H9 (cell line): ENCODE data around the gene C11orf65. TPM values are rescaled to one million over a fixed set of nuclear protein-coding genes. Genes with fewer than 3 reads are reported as not detected.

Source experiments
- DNase-seq: peaks from one replicate; pipeline ENCODE4 v3.0.0-alpha.2; 2017
- H2AFZ ChIP-seq: one replicate; pipeline ENCODE4 v1.6.1; 2013; ENCODE audit warnings: mild to moderate bottlenecking, low read length, control low read depth, moderate library complexity
- H2AK5ac ChIP-seq: 2 replicates; pipeline ENCODE4 v1.6.1; 2013; ENCODE audit warnings: low read length, control low read depth, mixed read lengths; ENCODE audit not compliant: insufficient read length
- H2BK120ac ChIP-seq: one replicate; pipeline ENCODE4 v1.6.1; 2013; ENCODE audit warnings: low read depth, mild to moderate bottlenecking, low read length, control low read depth, inconsistent platforms; ENCODE audit not compliant: poor library complexity, severe bottlenecking
- H2BK12ac ChIP-seq: 2 replicates; pipeline ENCODE4 v1.6.1; 2013; ENCODE audit warnings: low read length, control low read depth, mixed read lengths, low read depth; ENCODE audit not compliant: insufficient read length
- H2BK15ac ChIP-seq: 2 replicates; pipeline ENCODE4 v1.6.1; 2013; ENCODE audit warnings: low read depth, low read length, control low read depth
- H2BK20ac ChIP-seq: one replicate; pipeline ENCODE4 v1.6.1; 2013; ENCODE audit warnings: low read depth, mild to moderate bottlenecking, low read length, control low read depth, inconsistent platforms; ENCODE audit not compliant: poor library complexity, severe bottlenecking
- H2BK5ac ChIP-seq: 2 replicates; pipeline ENCODE4 v1.6.1; 2013; ENCODE audit warnings: low read length, control low read depth, mixed read lengths; ENCODE audit not compliant: insufficient read length
- H3K14ac ChIP-seq: 2 replicates; pipeline ENCODE4 v1.6.1; 2013; ENCODE audit warnings: low read length, control low read depth; ENCODE audit not compliant: insufficient read depth
- H3K18ac ChIP-seq: 2 replicates; pipeline ENCODE4 v1.6.1; 2013; ENCODE audit warnings: low read depth, mild to moderate bottlenecking, mixed read lengths, low read length, control low read depth; ENCODE audit not compliant: insufficient read length
- H3K23ac ChIP-seq: 2 replicates; pipeline ENCODE4 v1.6.1; 2013; ENCODE audit warnings: low read length, control low read depth, mixed read lengths, low read depth; ENCODE audit not compliant: insufficient read length
- H3K23me2 ChIP-seq: 2 replicates; pipeline ENCODE4 v1.6.1; 2013; ENCODE audit warnings: low read depth, mild to moderate bottlenecking, mixed read lengths, low read length, control low read depth; ENCODE audit not compliant: insufficient read length, poor library complexity, severe bottlenecking
- H3K27ac ChIP-seq: 2 replicates; pipeline ENCODE4 v1.5.1; 2013; ENCODE audit warnings: low read length, control low read depth, mixed read lengths, low read depth; ENCODE audit not compliant: insufficient read length
- H3K27me3 ChIP-seq: 2 replicates; pipeline ENCODE4 v1.6.1; 2013; ENCODE audit warnings: low read length, control low read depth, inconsistent platforms; ENCODE audit not compliant: insufficient read depth
- H3K4ac ChIP-seq: 2 replicates; pipeline ENCODE4 v1.6.1; 2013; ENCODE audit warnings: low read depth, mild to moderate bottlenecking, control low read depth, inconsistent platforms, low read length, moderate library complexity
- H3K4me1 ChIP-seq: 2 replicates; pipeline ENCODE4 v1.6.1; 2013; ENCODE audit warnings: low read length, control low read depth, inconsistent platforms; ENCODE audit not compliant: insufficient read depth
- H3K4me2 ChIP-seq: 2 replicates; pipeline ENCODE4 v1.6.1; 2013; ENCODE audit warnings: low read length, control low read depth, mixed read lengths; ENCODE audit not compliant: insufficient read length, insufficient read depth
- H3K56ac ChIP-seq: 2 replicates; pipeline ENCODE4 v1.6.1; 2013; ENCODE audit warnings: low read depth, mild to moderate bottlenecking, mixed read lengths, low read length, control low read depth; ENCODE audit not compliant: insufficient read length
- H3K79me1 ChIP-seq: 2 replicates; pipeline ENCODE4 v1.6.1; 2013; ENCODE audit warnings: low read depth, mild to moderate bottlenecking, moderate library complexity, low read length, control low read depth, inconsistent platforms; ENCODE audit not compliant: insufficient read depth, poor library complexity, severe bottlenecking
- H3K79me2 ChIP-seq: 2 replicates; pipeline ENCODE4 v1.6.1; 2013; ENCODE audit warnings: low read length, control low read depth, inconsistent platforms; ENCODE audit not compliant: insufficient read depth
- H3K9ac ChIP-seq: 2 replicates; pipeline ENCODE4 v1.6.1; 2013; ENCODE audit warnings: low read length, control low read depth, mixed read lengths; ENCODE audit not compliant: insufficient read length; ENCODE audit errors: extremely low read depth
- H3K9me3 ChIP-seq: one replicate; pipeline ENCODE4 v1.6.1; 2013; ENCODE audit warnings: low read depth, low read length, inconsistent platforms; ENCODE audit not compliant: control insufficient read depth
- H3T11ph ChIP-seq: one replicate; pipeline ENCODE4 v1.6.1; 2013; ENCODE audit warnings: mild to moderate bottlenecking, low read length, control low read depth, inconsistent platforms
- H4K20me1 ChIP-seq: one replicate; pipeline ENCODE4 v1.6.1; 2013; ENCODE audit not compliant: control insufficient read depth, insufficient read length, insufficient read depth
- H4K5ac ChIP-seq: 2 replicates; pipeline ENCODE4 v1.6.1; 2013; ENCODE audit warnings: low read depth, mild to moderate bottlenecking, mixed read lengths, low read length, control low read depth; ENCODE audit not compliant: insufficient read length
- H4K8ac ChIP-seq: replicated peaks from 2 replicates; pipeline ENCODE4 v1.6.1; 2013; ENCODE audit warnings: low read length, control low read depth, mixed read lengths, low read depth; ENCODE audit not compliant: insufficient read length
- H4K91ac ChIP-seq: 2 replicates; pipeline ENCODE4 v1.6.1; 2013; ENCODE audit warnings: low read depth, mild to moderate bottlenecking, moderate library complexity, mixed read lengths, low read length, control low read depth; ENCODE audit not compliant: insufficient read length
- H3K27ac Mint-ChIP-seq, 3 experiments: 2 replicates in 2 of 3; 3 replicates in 1 of 3; pipeline ENCODE4 v1.8.0; 2020 to 2021; ENCODE audit warnings: mixed read lengths in 3 of 3, mild to moderate bottlenecking in 1 of 3, moderate library complexity in 1 of 3
- H3K27me3 Mint-ChIP-seq: 2 replicates; pipeline ENCODE4 v1.8.0; 2021; ENCODE audit warnings: low read depth, mild to moderate bottlenecking, moderate library complexity, mixed read lengths
- H3K36me3 Mint-ChIP-seq, 3 experiments: 2 replicates in 2 of 3; 3 replicates in 1 of 3; pipeline ENCODE4 v1.8.0; 2020 to 2021; ENCODE audit warnings: low read depth in 3 of 3, mixed read lengths in 3 of 3; ENCODE audit not compliant: insufficient read depth in 1 of 3
- H3K4me1 Mint-ChIP-seq, 2 experiments: 2 replicates each; pipeline ENCODE4 v1.8.0; 2020; ENCODE audit warnings: mixed read lengths in 2 of 2
- H3K4me3 Mint-ChIP-seq, 2 experiments: 2 replicates in 1 of 2; 3 replicates in 1 of 2; pipeline ENCODE4 v1.8.0; 2020 to 2021; ENCODE audit warnings: mild to moderate bottlenecking in 2 of 2, mixed read lengths in 2 of 2, moderate library complexity in 1 of 2
- H3K9me3 Mint-ChIP-seq, 2 experiments: 2 replicates in 1 of 2; 3 replicates in 1 of 2; pipeline ENCODE4 v1.8.0; 2020; ENCODE audit warnings: mild to moderate bottlenecking in 2 of 2, mixed read lengths in 2 of 2, moderate library complexity in 1 of 2
- CTCF ChIP-seq: fragments of 200-600 bp; sonication (generic); conservative IDR thresholded peaks from 3 replicates; pipeline ENCODE4 v1.8.0; 2021; ENCODE audit warnings: antibody characterized with exemption, mild to moderate bottlenecking
- WGBS: extraction: QIAGEN DNeasy Blood & Tissue Kit; methylation state at CpG from one replicate; pipeline ENCODE4 v1.1.7; 2013; ENCODE audit warnings: missing lambda C conversion rate, low lambda C conversion rate, mixed read lengths; ENCODE audit not compliant: insufficient read length; ENCODE audit errors: extremely low coverage; 5-methylcytosine and 5-hydroxymethylcytosine counted together
- total RNA-seq: library from RNA; stranded (reverse); gene quantifications from 2 replicates; pipeline ENCODE4 v1.2.1, GENCODE V29; 2021

Gene C11orf65
- total RNA-seq, 1 experiment from 2014 or later = 0.55 TPM

DNA sequence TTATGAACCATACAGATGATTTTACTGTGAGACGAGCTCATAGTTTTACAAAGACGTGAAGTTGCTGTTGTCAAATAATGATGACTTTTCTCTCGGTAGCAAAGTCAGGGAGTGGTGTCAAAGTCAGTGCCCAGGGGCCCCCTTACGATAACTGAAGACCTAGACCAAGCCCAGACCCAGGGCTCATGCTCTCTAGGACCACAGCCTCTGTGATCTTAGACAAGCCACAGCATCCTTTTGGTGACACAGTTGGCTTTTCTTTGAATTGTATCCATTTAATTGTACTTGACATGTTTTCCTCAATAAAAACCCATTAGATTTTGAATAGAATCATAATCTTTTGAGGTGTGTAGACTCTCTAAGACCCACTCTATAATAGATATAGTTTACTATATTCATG is 48.8 kb upstream of the C11orf65 start:
- H3K4me1 Mint-ChIP-seq = no peaks in the 10 kb centered on the region
- H3K27ac Mint-ChIP-seq = no peak overlapping the region
- no peak overlapping the region for H2AFZ ChIP-seq
- no peak overlapping the region for H2BK20ac ChIP-seq
- H4K8ac ChIP-seq = no peak overlapping the region
- no peaks in the 10 kb centered on the region for H3K27me3 ChIP-seq
- H2BK5ac ChIP-seq = no peak overlapping the region
- no peak overlapping the region for H2BK12ac ChIP-seq
- no peak overlapping the region for H3K23ac ChIP-seq
- H3K9ac ChIP-seq = no peak overlapping the region
- H4K20me1 ChIP-seq = no peaks in the 10 kb centered on the region
- WGBS = no CpG with 5 or more reads among the region's 4 CpGs
- H3T11ph ChIP-seq = no peak overlapping the region
- H3K36me3 Mint-ChIP-seq = peaks cover 10 to 31% (median 17%) of the 10 kb centered on the region in 3 experiments; a peak in 6 of 7 replicates
- H3K9me3 ChIP-seq = no peaks in the 10 kb centered on the region
- no peaks in the 10 kb centered on the region for H3K4me1 ChIP-seq
- H3K79me2 ChIP-seq = no peaks in the 10 kb centered on the region
- DNase-seq = no peak
- H4K5ac ChIP-seq = no peak overlapping the region
- H2BK15ac ChIP-seq = no peak overlapping the region
- H3K4me2 ChIP-seq = no peak overlapping the region
- no peak overlapping the region for H3K14ac ChIP-seq
- no peaks in the 10 kb centered on the region for H3K79me1 ChIP-seq
- H3K27ac ChIP-seq = no peak overlapping the region
- no peak overlapping the region for H3K18ac ChIP-seq
- H3K4me3 Mint-ChIP-seq = no peak overlapping the region
- no peak overlapping the region for H2AK5ac ChIP-seq
- no peak for TF ChIP-seq CTCF
- H3K9me3 Mint-ChIP-seq = no peaks in the 10 kb centered on the region
- no peak overlapping the region for H2BK120ac ChIP-seq
- no peaks in the 10 kb centered on the region for H3K23me2 ChIP-seq
- H3K27me3 Mint-ChIP-seq = no peaks in the 10 kb centered on the region
- no peak overlapping the region for H3K56ac ChIP-seq
- no peak overlapping the region for H3K4ac ChIP-seq
- no peak overlapping the region for H4K91ac ChIP-seq
